ENCODE data around the gene RAB18. TPM values are rescaled to one million over a fixed set of nuclear protein-coding genes. Genes with fewer than 3 reads are reported as not detected.

Gene RAB18
- total and polyA plus RNA-seq, 10 donors: 21.2 to 104 (median 52.2) TPM

GRCh38 chr10:27550823-27551222 lies 46.7 kb downstream of the RAB18 start:
- H3K36me3 ChIP-seq: peaks cover 0 to 13% (median 0%) of the 10 kb centered on the region in 6 donors
- H3K27ac ChIP-seq: no peak overlapping the region
- H3K27me3 ChIP-seq (replicated peaks in 1 of 7): no peaks in the 10 kb centered on the region
- no peak overlapping the region for H3K4me3 ChIP-seq
- intact Hi-C loops (cut with DNase I; ENCODE audit: low total_unique reads): no loop called here
- DNase-seq: no peak
- H3K9me3 ChIP-seq: no peaks in the 10 kb centered on the region
- no peaks in the 10 kb centered on the region for H3K4me1 ChIP-seq
- 73 to 94% (median 91%) methylated on average over 6 of the region's 6 CpGs for WGBS, 5 donors
- no peak for TF ChIP-seq POLR2AphosphoS5 (IDR thresholded peaks at IDR 0.05)
- TF ChIP-seq CTCF (IDR thresholded peaks at IDR 0.05 in 8 of 11, conservative IDR thresholded peaks at IDR 0.05 in 3 of 11): no peak
- no peak for TF ChIP-seq POLR2A (IDR thresholded peaks at IDR 0.05)

DNA sequence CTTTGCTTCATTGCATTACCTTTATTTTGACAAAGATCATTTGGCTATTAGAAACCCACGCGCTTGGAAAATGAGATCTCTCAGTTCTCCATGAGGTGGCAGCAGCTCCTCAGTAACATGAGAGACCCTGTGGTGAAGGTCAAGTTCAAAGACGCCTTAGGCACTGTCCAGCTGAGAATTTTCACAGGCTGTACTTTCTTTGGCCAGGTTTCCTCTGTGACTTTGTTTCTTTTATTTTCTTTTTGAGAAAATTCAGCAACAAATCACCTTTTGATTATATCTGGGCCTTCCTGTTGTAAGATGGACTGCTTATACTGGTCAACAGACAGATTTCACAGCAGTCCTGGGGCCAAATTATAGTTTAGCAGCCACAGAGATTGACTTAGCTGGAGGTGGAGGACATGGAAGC lies 54.5 kb downstream of the RAB18 start:
- intact Hi-C loops (cut with DNase I; ENCODE audit: low total_unique reads): no loop called here
- H3K9me3 ChIP-seq: no peaks in the 10 kb centered on the region
- peak in 10 of 11 experiments; percentile 22 to 72 (median 58) for TF ChIP-seq CTCF (IDR thresholded peaks at IDR 0.05 in 8 of 11, conservative IDR thresholded peaks at IDR 0.05 in 3 of 11)
- no peak for TF ChIP-seq POLR2A (IDR thresholded peaks at IDR 0.05)
- no peak for TF ChIP-seq POLR2AphosphoS5 (IDR thresholded peaks at IDR 0.05)
- no peak for DNase-seq
- WGBS, 5 donors: 2 to 8% (median 7%) methylated on average over 3 of the region's 3 CpGs
- H3K36me3 ChIP-seq: no peaks in the 10 kb centered on the region
- no peaks in the 10 kb centered on the region for H3K27me3 ChIP-seq (replicated peaks in 1 of 7)
- no peak overlapping the region for H3K27ac ChIP-seq
- H3K4me3 ChIP-seq: no peak overlapping the region
- peaks cover 0 to 7% (median 0%) of the 10 kb centered on the region in 6 donors for H3K4me1 ChIP-seq

DNA sequence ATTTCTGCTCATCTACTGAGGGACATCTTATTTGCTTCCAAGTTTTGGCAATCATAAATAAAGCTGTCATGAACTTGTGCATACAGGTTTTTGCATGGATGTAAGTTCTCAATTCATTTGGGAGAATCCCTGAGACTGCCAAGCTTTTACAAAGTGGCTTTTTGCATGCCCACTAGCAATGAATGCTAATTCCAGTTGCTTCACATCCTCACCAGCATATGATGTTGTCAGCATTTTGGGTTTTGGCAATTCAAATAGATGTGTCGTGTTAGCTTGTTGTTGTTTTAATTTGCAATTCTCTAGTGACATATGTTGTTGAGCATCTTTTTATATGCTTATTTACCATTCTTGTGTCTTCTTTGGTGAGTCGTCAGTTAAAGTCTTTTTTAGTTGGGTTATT lies 57.2 kb downstream of the RAB18 start:
- 73 to 87% (median 78%) methylated on average over 2 of the region's 2 CpGs for WGBS, 5 donors
- TF ChIP-seq CTCF (IDR thresholded peaks at IDR 0.05 in 8 of 11, conservative IDR thresholded peaks at IDR 0.05 in 3 of 11) (no peak), POLR2AphosphoS5 (IDR thresholded peaks at IDR 0.05) (no peak), POLR2A (IDR thresholded peaks at IDR 0.05) (no peak)
- no peak overlapping the region for H3K4me3 ChIP-seq
- H3K27me3 ChIP-seq (replicated peaks in 1 of 7): no peaks in the 10 kb centered on the region
- intact Hi-C loops (cut with DNase I; ENCODE audit: low total_unique reads): no loop called here
- no peak overlapping the region for H3K27ac ChIP-seq
- H3K9me3 ChIP-seq: no peaks in the 10 kb centered on the region
- H3K4me1 ChIP-seq: peaks cover 0 to 11% (median 0%) of the 10 kb centered on the region in 6 donors
- no peak for DNase-seq
- H3K36me3 ChIP-seq: no peaks in the 10 kb centered on the region

GRCh38 chr10:27564398-27564797 lies 60.3 kb downstream of the RAB18 start:
- WGBS, 5 donors: 18 to 56% (median 32%) methylated on average over 1 of the region's 1 CpG
- intact Hi-C loops (cut with DNase I; ENCODE audit: low total_unique reads): no loop called here
- H3K4me1 ChIP-seq: peaks cover 0 to 21% (median 7%) of the 10 kb centered on the region in 6 donors
- H3K4me3 ChIP-seq: no peak overlapping the region
- H3K36me3 ChIP-seq: no peaks in the 10 kb centered on the region
- TF ChIP-seq POLR2AphosphoS5 (IDR thresholded peaks at IDR 0.05) (no peak), POLR2A (IDR thresholded peaks at IDR 0.05) (no peak), CTCF (IDR thresholded peaks at IDR 0.05 in 8 of 11, conservative IDR thresholded peaks at IDR 0.05 in 3 of 11) (no peak)
- H3K9me3 ChIP-seq: no peaks in the 10 kb centered on the region
- no peak for DNase-seq
- no peak overlapping the region for H3K27ac ChIP-seq
- no peaks in the 10 kb centered on the region for H3K27me3 ChIP-seq (replicated peaks in 1 of 7)

All from spleen (tissue), 11 donors.